Measurements from ENCODE around the gene ARHGAP42.

Gene ARHGAP42

DNA sequence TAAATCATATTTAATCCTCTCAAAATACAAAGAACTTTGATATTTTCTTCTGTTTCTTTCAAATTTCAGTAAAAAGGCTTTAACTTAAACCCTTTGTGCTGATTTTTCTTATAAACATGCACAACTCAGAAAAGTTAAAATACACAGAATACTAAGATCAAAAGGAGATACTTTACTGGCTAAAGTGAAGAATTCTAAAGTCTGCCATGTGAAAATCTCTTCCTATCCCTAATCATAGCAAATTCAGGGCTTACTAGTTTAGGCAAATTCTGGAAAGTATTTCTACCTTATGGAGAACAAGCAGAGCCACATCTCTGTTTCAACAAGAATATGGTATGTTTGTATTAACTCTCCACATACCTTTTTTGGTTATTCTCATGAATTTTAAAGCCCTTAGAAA lies 345.9 kb downstream of the ARHGAP42 start:
- TF ChIP-seq CTCF (IDR thresholded peaks at IDR 0.05; ENCODE audit: low read depth, low read length) = no peak
- no peak overlapping the region for H3K4me3 ChIP-seq (ENCODE audit: low read depth, low read length)

GRCh38 chr11:101034076-101034475 lies 347.0 kb downstream of the ARHGAP42 start:
- H3K4me3 ChIP-seq (ENCODE audit: low read depth, low read length) = no peak overlapping the region
- TF ChIP-seq CTCF (IDR thresholded peaks at IDR 0.05; ENCODE audit: low read depth, low read length) = no peak

DNA sequence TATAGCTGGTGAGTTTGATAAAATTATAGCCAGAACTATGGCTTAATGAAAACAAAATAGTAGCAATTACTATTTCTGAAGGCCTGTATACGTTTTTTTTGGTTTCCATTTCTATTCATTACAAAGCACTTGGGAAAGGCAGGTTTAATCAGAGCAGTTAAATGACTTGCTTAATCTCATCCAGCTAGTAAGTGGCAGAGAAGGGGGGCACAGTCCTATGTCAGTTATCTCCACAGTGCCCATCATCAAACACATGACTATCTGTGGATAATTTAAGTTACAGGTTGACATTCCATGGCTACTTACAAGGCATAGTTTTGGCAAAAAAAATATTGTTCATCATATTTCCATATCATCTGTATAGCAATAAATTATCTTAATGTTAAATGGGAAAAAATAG lies 348.8 kb downstream of the ARHGAP42 start:
- no peak overlapping the region for H3K4me3 ChIP-seq (ENCODE audit: low read depth, low read length)
- TF ChIP-seq CTCF (IDR thresholded peaks at IDR 0.05; ENCODE audit: low read depth, low read length) = no peak

Measured in WI38 (cell line).